ENCODE results near the gene IQSEC1. TPM values are rescaled to one million over a fixed set of nuclear protein-coding genes. Genes with fewer than 3 reads are reported as not detected.

Gene IQSEC1
- total and polyA plus RNA-seq, 2 of the 8 experiments (the other 6 are each of a cell fraction or from before 2014, with no cell fraction given): 6.8 to 28.8 TPM

DNA sequence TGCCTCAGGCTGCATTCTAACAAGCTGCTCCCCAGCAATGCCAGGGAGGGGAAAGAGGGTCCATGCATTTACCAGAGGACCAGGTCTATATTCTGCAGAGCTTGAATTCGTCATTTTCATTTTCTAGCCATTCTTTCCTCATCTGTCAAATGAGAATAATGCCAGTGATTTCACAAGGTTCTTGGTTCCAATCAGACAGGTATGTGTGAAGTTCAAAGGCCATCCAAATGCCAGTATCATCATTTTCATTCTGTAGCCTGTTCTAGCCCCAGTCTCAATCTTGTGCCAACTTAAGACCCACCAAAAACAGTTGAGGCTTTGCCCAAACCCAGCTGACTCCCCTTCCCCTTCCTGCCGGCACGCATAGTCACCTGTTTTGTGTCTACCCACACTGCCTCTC is 112.7 kb downstream of the IQSEC1 start (continued):
- TF ChIP-seq ATF3 (IDR thresholded peaks at IDR 0.05; ENCODE audit: insufficient read depth, low read depth, low read length) (no peak), CEBPB (IDR thresholded peaks at IDR 0.05; ENCODE audit: low read depth, low read length) (no peak)
